ENCODE results near the gene GPR152.

Gene GPR152

DNA sequence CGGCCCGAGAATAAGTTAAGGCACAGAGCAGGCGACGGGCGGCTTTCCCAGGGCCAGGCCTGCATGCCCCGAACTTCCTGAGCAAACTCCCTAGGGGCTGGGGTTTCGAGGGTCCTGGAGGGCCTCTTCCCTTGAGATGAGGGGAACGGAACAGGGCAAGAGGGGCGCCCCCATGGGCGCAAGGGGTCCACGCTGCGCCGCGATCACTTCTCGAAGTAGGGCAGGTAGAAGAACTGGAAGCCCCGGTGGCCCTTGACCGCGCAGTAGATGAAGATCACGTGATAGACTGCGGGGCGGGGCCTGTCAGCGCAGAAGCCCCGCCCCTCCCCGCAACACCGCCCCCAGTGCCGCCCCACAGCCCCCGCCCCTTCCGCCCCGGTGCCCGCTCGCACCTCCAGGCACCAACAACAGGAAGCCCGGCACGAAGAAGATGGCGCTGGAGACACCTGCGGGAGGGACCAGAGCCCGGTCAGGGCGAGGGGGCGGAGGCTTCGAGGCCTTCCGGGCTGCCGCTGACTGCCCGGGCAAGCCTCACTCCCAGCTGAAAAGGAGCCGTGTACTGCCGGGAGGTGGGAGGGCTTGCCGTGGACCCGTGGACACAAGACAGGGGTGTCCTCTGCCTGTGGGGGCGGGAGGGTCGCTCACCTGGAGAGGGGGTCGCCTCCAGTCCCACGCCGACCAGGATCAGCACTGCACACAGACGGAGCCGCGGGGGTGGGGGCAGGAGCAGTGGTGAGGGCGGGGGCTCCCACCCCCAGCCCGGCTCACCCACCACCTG is 12.1 kb upstream of the GPR152 start:
- intact Hi-C loops (cut with DNase I; ENCODE audit: low total_unique reads): loop anchor here (2.0 to 5.0 kb wide), 3 partner anchors 22 to 62 kb away; partner anchors contain the start of genes CORO1B, PPP1CA and TBC1D10C

DNA sequence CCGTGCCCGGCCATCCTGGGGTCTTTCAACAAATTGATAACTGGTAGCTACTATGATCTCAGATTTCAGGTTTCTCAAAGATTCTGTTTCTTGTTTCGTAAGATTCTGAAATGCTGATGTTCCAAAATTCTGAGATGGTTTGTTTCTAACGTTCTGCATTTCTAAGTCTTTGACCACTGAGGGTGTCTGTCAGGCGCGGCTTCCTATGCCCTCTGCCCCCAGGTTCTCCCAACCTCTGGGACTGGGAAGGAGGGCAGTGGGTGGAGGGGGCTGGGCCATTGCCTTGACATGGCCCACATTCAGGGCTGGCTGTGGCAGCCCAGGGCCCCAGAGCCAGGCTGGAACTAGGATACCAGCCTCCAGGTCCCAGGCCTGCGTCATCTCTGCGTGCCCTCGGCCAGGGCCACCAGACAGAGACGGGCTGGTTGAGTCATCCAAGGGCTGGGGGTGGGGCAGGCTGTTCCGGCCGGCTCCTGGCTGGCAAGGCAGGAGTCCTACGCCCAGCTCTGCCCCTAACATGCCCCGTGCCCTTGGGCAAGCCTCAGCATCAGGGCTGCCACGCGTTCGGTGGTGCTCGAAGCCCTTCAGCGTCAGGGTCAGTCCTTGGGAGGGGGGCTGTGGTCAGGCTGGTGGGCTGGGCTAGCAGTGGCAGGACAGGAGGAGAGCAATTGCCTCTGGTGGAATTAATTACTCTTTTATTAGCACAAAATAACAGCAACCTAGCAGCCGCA is 11.3 kb upstream of the GPR152 start:
- no peaks in the 10 kb centered on the region for H3K27me3 ChIP-seq
- H3K4me3 ChIP-seq: peak overlapping the region; percentile 65 to 79
- intact Hi-C loops (cut with DNase I; ENCODE audit: low total_unique reads): loop anchor here (2.0 kb wide), 1 partner anchor 21 kb away; the partner anchor contains the start of gene CORO1B
- TF ChIP-seq, protein P1, sequence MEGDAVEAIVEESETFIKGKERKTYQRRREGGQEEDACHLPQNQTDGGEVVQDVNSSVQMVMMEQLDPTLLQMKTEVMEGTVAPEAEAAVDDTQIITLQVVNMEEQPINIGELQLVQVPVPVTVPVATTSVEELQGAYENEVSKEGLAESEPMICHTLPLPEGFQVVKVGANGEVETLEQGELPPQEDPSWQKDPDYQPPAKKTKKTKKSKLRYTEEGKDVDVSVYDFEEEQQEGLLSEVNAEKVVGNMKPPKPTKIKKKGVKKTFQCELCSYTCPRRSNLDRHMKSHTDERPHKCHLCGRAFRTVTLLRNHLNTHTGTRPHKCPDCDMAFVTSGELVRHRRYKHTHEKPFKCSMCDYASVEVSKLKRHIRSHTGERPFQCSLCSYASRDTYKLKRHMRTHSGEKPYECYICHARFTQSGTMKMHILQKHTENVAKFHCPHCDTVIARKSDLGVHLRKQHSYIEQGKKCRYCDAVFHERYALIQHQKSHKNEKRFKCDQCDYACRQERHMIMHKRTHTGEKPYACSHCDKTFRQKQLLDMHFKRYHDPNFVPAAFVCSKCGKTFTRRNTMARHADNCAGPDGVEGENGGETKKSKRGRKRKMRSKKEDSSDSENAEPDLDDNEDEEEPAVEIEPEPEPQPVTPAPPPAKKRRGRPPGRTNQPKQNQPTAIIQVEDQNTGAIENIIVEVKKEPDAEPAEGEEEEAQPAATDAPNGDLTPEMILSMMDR (IDR thresholded peaks at IDR 0.05): no peak
- no peaks in the 10 kb centered on the region for H3K9me3 ChIP-seq
- DNase-seq: peak; percentile 77 to 93
- peak overlapping the region; percentile 95 to 97 for H3K27ac ChIP-seq
- H3K36me3 ChIP-seq: no peaks in the 10 kb centered on the region
- peaks cover 0 to 45% (median 35%) of the 10 kb centered on the region in 4 donors for H3K4me1 ChIP-seq

More for the DNA sequence above, 12.1 kb upstream of the GPR152 start:
- Histone ChIP-seq H3K27ac (peak overlapping the region; percentile 95 to 97), H3K36me3 (no peaks in the 10 kb centered on the region), H3K4me1 (peaks cover 0 to 47% (median 36%) of the 10 kb centered on the region in 4 donors), H3K4me3 (peak overlapping the region; percentile 65 to 79), H3K9me3 (no peaks in the 10 kb centered on the region), H3K27me3 (no peaks in the 10 kb centered on the region)
- TF ChIP-seq, protein P1 (IDR thresholded peaks at IDR 0.05): peak in 1 of 2 experiments; percentile 12
- peak; percentile 85 to 94 for DNase-seq

DNA sequence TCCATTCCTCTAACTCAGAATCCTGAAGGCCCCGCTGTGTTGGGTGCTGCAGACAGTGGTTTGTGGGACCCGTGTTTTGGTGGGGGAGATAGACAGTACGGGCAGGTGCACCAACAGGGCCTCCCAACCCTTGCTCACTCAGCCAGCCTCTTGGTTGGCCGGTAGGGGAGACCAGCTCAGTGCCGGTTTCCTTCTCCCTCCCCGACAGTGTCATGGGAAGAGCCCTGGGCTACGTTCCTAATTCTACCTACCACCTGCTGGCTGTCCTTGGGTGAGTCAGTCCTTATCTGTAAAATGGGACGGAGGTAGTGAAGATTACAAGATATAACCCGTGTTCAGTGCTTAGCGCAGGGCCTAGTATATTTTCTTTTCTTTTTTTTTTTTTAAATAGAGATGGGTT is 10.7 kb upstream of the GPR152 start:
- DNase-seq: peak in 1 of 2 donors; percentile 59
- Histone ChIP-seq H3K36me3 (no peaks in the 10 kb centered on the region), H3K27me3 (no peaks in the 10 kb centered on the region), H3K4me3 (no peak overlapping the region), H3K9me3 (no peaks in the 10 kb centered on the region), H3K27ac (peak overlapping the region; percentile 95 to 97), H3K4me1 (peaks cover 0 to 41% (median 30%) of the 10 kb centered on the region in 4 donors)
- intact Hi-C loops (cut with DNase I; ENCODE audit: low total_unique reads): no loop called here
- TF ChIP-seq, protein P1 (IDR thresholded peaks at IDR 0.05): no peak

DNA sequence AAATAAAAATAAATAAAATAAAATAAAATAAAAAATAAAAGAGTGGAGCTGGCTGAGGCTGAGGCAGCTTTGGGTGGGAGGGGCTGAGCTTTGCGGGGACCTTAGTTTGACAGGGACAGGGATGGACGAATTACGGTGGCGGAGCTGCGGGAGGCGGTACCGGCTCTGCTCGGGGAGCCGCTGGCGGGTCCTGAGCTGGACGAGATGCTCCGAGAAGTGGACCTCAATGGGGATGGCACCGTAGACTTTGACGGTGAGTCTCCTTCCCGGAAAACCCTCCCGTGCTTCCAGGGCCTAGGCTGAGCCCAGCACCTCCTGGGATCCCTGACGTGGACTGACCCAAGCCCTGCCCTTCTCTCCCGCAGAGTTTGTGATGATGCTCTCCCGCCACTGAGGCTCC is 5.7 kb upstream of the GPR152 start:
- Histone ChIP-seq H3K27me3 (no peaks in the 10 kb centered on the region), H3K9me3 (no peaks in the 10 kb centered on the region), H3K36me3 (no peaks in the 10 kb centered on the region), H3K4me1 (peaks cover 0 to under 1% (median 0%) of the 10 kb centered on the region in 4 donors), H3K4me3 (no peak overlapping the region), H3K27ac (no peak overlapping the region)
- TF ChIP-seq, protein P1 (IDR thresholded peaks at IDR 0.05): no peak
- intact Hi-C loops (cut with DNase I; ENCODE audit: low total_unique reads): no loop called here
- DNase-seq: peak in 1 of 2 donors; percentile 54

DNA sequence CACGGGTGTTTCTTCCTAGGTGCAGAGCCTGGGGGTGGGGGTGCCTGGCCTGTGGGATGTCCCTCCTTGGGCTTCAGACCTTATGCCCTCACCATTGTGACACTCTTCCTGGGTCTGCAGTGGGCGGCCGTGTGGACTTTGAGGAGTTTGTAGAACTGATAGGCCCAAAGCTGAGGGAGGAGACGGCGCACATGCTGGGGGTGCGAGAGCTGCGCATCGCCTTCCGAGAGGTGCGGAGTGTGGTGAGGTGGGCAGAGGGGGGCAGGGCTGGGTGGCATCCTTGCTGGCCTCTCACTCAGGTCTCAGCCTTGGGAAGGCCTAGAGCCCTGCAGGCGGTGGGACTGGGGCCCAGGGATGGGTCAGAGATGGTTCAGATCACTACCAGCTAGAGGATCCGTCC is 4.9 kb upstream of the GPR152 start:
- no peaks in the 10 kb centered on the region for H3K9me3 ChIP-seq
- H3K27ac ChIP-seq: no peak overlapping the region
- DNase-seq: no peak
- no peaks in the 10 kb centered on the region for H3K4me1 ChIP-seq
- no peak overlapping the region for H3K4me3 ChIP-seq
- no peaks in the 10 kb centered on the region for H3K36me3 ChIP-seq
- TF ChIP-seq, protein P1 (IDR thresholded peaks at IDR 0.05): no peak
- intact Hi-C loops (cut with DNase I; ENCODE audit: low total_unique reads): no loop called here
- no peaks in the 10 kb centered on the region for H3K27me3 ChIP-seq

Measured in tibial artery (tissue), 4 donors.